M059J (cell line): Measurements from ENCODE around the gene STPG4. TPM values are rescaled to one million over a fixed set of nuclear protein-coding genes. Genes with fewer than 3 reads are reported as not detected.
"Not testable (repeated sequence)": the region's sequence is repeated elsewhere in the genome, so short reads cannot be mapped to it uniquely, and the experiment has no call there.

Source experiments
- DNase-seq: peaks from one replicate; pipeline ENCODE4 v3.0.0-alpha.2; 2012; ENCODE audit warnings: low read depth
- total RNA-seq: library from RNA; depleted of rRNA; stranded (reverse); fragments of >200 nt; shearing (Covaris generic); gene quantifications from 2 replicates; pipeline ENCODE4 v1.2.3, GENCODE V29; 2014; rRNA removed

Gene STPG4
- total RNA-seq, result 1.0 TPM in 1 of 2 replicates, not detected in the other

GRCh38 chr2:47155091-47155876 is at the start of gene STPG4:
Gene STPG4 (minus strand): TSS chr2:47155308. CDS start chr2:47155251, 57 bp downstream.
- no peak for DNase-seq

- DNase-seq, result no peak
Measured at GRCh38 chr2:47204691-47205090, 49.6 kb upstream of the STPG4 start.

GRCh38 chr2:47203995-47204394 is 48.9 kb upstream of the STPG4 start:
- DNase-seq, result no peak

GRCh38 chr2:47201224-47201623 is 46.1 kb upstream of the STPG4 start:
- peak; percentile 80 for DNase-seq

- DNase-seq, result peak; percentile 100
Measured at GRCh38 chr2:47198985-47199451, 43.9 kb upstream of the STPG4 start.

GRCh38 chr2:47196499-47196898 is 41.4 kb upstream of the STPG4 start:
- no peak for DNase-seq

- DNase-seq, result no peak
Measured at GRCh38 chr2:47196046-47196445, 40.9 kb upstream of the STPG4 start.

- DNase-seq, result peak; percentile 81
Measured at GRCh38 chr2:47195148-47195547, 40.0 kb upstream of the STPG4 start.

- DNase-seq, result no peak
Measured at GRCh38 chr2:47194410-47194809, 39.3 kb upstream of the STPG4 start.

- no peak for DNase-seq
Measured at GRCh38 chr2:47193607-47194006, 38.5 kb upstream of the STPG4 start.

GRCh38 chr2:47190188-47190881 is 35.2 kb upstream of the STPG4 start:
- DNase-seq, result peak; percentile 78

GRCh38 chr2:47189635-47190034 is 34.5 kb upstream of the STPG4 start:
- DNase-seq, result peak; percentile 93

GRCh38 chr2:47187069-47187468 is 32.0 kb upstream of the STPG4 start:
- DNase-seq, result no peak

- no peak for DNase-seq
Measured at GRCh38 chr2:47186351-47186750, 31.2 kb upstream of the STPG4 start.

- DNase-seq, result not testable (repeated sequence)
Measured at GRCh38 chr2:47185098-47185497, 30.0 kb upstream of the STPG4 start.

- no peak for DNase-seq
Measured at GRCh38 chr2:47181176-47181575, 26.1 kb upstream of the STPG4 start.

GRCh38 chr2:47180531-47180930 is 25.4 kb upstream of the STPG4 start:
- DNase-seq, result no peak

GRCh38 chr2:47179388-47179787 is 24.3 kb upstream of the STPG4 start:
- DNase-seq, result no peak

- no peak for DNase-seq
Measured at GRCh38 chr2:47178341-47178740, 23.2 kb upstream of the STPG4 start.

- no peak for DNase-seq
Measured at GRCh38 chr2:47177043-47177565, 22.0 kb upstream of the STPG4 start.

GRCh38 chr2:47174733-47175361 is 19.7 kb upstream of the STPG4 start:
- DNase-seq, result peak; percentile 84
